Brain microvascular endothelial cell (primary cell): Measurements from ENCODE around the gene HLA-DRA.
"Not testable (repeated sequence)": the region's sequence is repeated elsewhere in the genome, so short reads cannot be mapped to it uniquely, and the experiment has no call there.

ENCODE experiments used
- DNase-seq: peaks from one replicate; pipeline ENCODE4 v3.0.0-alpha.2; 2020
- H3K27ac ChIP-seq: fragments of 250-450 bp; sonication (Bioruptor Pico); 2 replicates; pipeline ENCODE4 v1.5.1; 2020; ENCODE audit warnings: mild to moderate bottlenecking, moderate library complexity
- H3K27me3 ChIP-seq: fragments of 250-450 bp; sonication (Bioruptor Pico); replicated peaks from 2 replicates; pipeline ENCODE4 v1.5.1; 2020; ENCODE audit warnings: mild to moderate bottlenecking
- H3K36me3 ChIP-seq: fragments of 250-450 bp; sonication (Bioruptor Pico); replicated peaks from 2 replicates; pipeline ENCODE4 v1.5.1; 2020; ENCODE audit warnings: mild to moderate bottlenecking
- H3K4me3 ChIP-seq: 2 replicates; pipeline ENCODE4 v1.5.1; 2011; ENCODE audit warnings: low read depth, mild to moderate bottlenecking, control low read depth, low read length, moderate library complexity
- in situ Hi-C: cut with HindIII; loops from 2 replicates; pipeline ENCODE4 v1.10.0; 2017; ENCODE audit warnings: low sequenced_read_pairs, low pct_ligation_motif_present
- TF ChIP-seq, protein P1 (sequence below): IDR thresholded peaks from 2 replicates; pipeline ENCODE4 v1.5.1; 2011; ENCODE audit warnings: low read depth, mild to moderate bottlenecking, moderate library complexity, low read length, control low read depth, inconsistent platforms; ENCODE audit errors: missing control alignments

HLA-DRA gene

DNA sequence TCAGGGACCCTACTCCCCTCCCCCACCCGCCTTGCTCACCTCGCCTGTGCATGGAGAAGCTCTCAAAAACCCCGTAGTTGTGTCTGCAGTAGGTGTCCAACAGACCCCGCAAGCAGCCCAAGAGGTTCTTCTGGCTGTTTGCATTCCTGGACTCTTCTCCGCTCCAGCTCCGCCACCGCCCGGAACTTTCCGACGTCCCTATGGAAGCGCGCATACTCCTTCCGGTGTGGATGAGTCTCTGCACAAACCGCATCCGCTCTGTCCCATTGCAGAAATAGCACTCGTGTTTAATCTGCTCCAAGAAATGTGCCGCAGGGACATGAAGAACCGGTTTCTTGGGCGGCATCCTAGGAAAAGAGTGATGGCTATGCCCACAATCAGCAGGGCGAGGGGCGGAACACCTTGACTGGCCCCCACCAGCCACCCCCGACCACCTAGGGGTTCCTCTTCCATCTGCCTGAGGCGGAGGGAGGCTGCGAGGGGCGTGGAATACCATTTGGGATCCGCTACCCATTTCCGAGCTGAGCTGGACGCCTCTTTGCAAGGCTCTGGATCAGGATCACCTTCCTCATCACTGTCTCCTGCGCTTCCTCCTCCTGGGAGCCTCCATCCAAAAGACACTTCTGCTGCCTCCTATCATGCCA is 20.2 kb downstream of the HLA-DRA start:
- TF ChIP-seq, protein P1, sequence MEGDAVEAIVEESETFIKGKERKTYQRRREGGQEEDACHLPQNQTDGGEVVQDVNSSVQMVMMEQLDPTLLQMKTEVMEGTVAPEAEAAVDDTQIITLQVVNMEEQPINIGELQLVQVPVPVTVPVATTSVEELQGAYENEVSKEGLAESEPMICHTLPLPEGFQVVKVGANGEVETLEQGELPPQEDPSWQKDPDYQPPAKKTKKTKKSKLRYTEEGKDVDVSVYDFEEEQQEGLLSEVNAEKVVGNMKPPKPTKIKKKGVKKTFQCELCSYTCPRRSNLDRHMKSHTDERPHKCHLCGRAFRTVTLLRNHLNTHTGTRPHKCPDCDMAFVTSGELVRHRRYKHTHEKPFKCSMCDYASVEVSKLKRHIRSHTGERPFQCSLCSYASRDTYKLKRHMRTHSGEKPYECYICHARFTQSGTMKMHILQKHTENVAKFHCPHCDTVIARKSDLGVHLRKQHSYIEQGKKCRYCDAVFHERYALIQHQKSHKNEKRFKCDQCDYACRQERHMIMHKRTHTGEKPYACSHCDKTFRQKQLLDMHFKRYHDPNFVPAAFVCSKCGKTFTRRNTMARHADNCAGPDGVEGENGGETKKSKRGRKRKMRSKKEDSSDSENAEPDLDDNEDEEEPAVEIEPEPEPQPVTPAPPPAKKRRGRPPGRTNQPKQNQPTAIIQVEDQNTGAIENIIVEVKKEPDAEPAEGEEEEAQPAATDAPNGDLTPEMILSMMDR = no peak
- Histone ChIP-seq H3K36me3 (no peaks in the 10 kb centered on the region), H3K4me3 (no peak overlapping the region), H3K27me3 (no peaks in the 10 kb centered on the region), H3K27ac (no peak overlapping the region)
- in situ Hi-C loops = no loop called here
- no peak for DNase-seq

DNA sequence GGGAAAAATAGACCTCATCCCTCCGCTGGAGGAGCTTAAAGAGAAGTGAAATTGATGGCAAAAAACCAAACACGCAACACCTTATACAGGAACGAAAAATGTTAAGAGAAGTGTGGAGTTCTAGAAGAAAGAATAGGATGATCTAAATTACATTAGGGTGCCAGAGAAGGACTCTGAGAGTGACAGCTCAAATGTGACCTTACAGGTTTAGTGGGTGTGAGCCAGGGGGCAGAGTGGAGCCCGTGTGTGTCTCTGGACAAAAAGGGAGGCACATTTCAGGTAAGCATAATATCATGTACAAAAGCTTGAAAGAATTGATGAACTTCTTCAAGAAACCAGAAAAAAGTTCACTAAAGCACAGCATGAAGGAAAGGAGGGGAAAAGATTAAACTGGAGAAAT is 20.8 kb downstream of the HLA-DRA start:
- Histone ChIP-seq H3K36me3 (no peaks in the 10 kb centered on the region), H3K27ac (no peak overlapping the region), H3K4me3 (no peak overlapping the region), H3K27me3 (no peaks in the 10 kb centered on the region)
- in situ Hi-C loops = no loop called here
- no peak for DNase-seq
- TF ChIP-seq, protein P1 = no peak

DNA sequence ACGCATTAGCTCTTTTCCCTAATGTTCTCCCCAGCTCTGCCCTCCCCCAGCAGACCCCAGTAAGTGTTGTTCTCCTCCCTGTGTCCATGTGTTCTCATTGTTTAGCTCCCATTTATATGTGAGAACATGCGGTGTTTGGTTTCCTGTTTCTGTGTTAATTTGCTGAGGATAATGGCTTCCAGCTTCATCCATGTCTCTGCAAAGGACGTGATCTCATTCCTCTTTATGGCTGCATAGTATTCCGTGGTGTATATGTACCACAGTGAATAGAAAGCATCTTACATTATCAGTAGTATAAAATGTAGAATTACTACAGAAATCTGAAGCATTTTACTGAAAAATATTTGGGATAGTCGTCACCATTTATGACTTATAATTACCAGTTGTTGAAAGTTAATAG is 21.8 kb downstream of the HLA-DRA start:
- in situ Hi-C loops = no loop called here
- H3K27ac ChIP-seq = no peak overlapping the region

DNA sequence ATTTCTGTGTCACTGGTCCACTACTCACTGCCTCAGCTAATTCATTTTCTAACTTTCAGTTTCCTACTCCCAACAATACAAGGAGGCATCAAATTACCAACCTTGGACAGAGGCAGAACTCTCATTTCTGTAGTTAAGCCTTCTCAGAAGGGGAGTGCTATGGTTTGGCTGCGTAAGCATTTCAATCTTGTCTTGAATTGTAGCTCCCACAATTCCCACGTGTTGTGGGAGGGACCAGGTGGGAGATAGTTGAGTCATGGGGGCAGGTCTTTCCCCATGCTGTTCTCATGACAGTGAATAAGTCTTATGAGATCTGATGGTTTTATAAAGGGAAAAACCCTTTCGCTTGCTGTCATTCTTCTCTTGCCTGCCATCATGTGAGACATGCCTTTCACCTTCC is 22.9 kb downstream of the HLA-DRA start:
- in situ Hi-C loops = no loop called here
- Histone ChIP-seq H3K27me3 (no peaks in the 10 kb centered on the region), H3K4me3 (no peak overlapping the region), H3K36me3 (no peaks in the 10 kb centered on the region), H3K27ac (no peak overlapping the region)
- TF ChIP-seq, protein P1 = no peak
- no peak for DNase-seq

More for the DNA sequence above, 21.8 kb downstream of the HLA-DRA start:
- no peak for DNase-seq
- TF ChIP-seq, protein P1 = no peak
- no peak overlapping the region for H3K4me3 ChIP-seq
- H3K27me3 ChIP-seq = no peaks in the 10 kb centered on the region
- no peaks in the 10 kb centered on the region for H3K36me3 ChIP-seq

DNA sequence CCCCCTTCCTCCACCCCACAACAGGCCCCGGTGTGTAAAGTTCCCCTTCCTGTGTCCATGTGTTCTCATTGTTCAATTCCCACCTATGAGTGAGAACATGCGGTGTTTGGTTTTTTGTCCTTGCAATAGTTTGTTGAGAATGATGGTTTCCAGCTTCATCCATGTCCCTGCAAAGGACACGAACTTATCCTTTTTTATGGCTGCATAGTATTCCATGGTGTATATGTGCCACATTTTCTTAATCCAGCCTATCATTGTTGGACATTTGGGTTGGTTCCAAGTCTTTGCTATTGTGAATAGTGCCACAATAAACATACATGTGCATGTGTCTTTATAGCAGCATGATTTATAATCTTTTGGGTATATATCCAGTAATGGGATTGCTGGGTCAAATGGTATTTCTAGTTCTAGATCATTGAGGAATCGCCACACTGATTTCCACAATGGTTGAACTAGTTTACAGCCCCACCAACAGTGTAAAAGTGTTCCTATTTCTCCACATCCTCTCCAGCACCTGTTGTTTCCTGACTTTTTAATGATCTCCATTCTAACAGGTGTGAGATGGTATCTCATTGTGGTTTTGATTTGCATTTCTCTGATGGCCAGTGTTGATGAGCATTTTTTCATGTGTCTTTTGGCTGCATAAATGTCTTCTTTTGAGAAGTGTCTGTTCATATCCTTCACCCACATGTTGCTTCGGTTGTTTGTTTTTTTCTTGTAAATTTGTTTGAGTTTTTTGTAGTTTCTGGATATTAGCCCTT is 28.2 kb downstream of the HLA-DRA start:
- H3K36me3 ChIP-seq, DNase-seq, H3K27ac ChIP-seq, H3K4me3 ChIP-seq, H3K27me3 ChIP-seq, in situ Hi-C loops: not testable (repeated sequence)

DNA sequence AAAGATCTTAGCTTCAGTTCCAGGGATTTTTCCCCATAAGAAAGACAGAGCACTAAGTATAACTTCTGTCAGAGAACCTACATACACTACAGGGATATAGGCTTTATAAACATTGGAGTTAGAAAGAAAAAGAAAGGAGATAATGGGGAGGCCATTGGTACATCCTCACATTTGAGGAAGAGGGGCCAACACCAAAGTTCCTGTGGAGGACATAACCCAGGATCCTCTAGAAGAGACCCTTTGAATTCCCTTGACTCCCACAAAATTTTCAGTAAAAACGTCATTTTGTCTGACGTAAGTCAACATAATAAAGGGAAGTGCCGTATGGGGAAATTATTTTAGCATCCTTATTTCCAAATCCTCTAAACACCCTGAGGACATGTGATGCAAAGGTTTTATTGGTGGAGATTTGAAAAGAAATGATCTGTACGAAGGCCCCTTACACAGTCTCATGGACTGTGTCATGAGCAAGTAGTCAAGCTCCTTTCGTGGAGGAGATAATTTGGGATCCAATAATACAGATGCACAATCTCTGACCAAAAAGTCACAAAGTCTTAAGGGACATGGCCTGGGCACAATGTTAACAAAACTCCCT is 33.2 kb downstream of the HLA-DRA start:
- DNase-seq = no peak
- in situ Hi-C loops = no loop called here
- no peak overlapping the region for H3K4me3 ChIP-seq
- H3K36me3 ChIP-seq = no peaks in the 10 kb centered on the region
- H3K27me3 ChIP-seq = no peaks in the 10 kb centered on the region
- TF ChIP-seq, protein P1 = no peak
- H3K27ac ChIP-seq = no peak overlapping the region

DNA sequence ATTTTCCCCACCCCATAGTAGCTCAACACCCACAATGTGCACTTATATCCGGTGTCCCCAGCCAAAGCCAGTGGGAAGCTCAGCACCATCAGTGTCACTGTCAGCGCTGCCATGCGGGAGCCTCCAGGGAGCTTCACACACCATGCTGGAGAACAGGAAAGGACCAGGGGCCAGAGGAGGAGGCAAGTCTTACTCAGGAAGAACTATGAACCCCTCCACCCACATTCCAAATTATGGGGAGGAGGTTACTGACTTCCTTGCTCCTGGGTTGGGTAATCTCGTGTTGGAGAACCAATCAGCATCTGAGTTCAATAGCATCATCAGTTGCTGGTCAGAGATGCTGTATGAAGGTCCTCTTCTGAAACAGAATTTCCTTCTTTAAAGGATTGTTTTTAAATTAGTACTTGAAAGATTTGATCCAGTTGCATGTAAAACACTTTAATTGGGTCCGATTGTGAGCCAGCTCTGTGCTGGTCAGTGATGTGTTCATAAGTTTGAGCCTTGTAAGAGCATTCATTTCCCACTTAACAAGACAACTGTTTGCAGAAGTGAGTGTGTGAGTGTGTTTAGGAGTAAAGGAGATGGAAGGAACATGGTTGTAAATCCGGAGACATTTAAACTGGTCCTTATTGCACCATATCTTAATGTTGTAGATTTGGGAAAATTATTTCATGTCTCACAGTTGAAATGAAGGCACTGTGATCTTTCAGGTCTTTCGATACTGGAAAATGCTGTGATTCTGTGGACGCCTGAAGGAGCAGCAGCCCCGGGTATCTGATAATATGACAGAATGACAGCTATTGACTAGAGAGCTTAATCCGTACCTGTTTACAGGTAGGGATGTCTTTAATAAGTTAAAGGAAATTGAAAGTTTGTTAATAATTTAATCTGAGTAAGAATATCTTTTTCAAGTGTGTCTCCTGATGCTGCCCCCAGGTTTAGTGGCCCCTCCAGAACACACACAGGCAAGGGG is 34.0 kb downstream of the HLA-DRA start:
- H3K27me3 ChIP-seq, H3K4me3 ChIP-seq, DNase-seq, in situ Hi-C loops, H3K27ac ChIP-seq, H3K36me3 ChIP-seq: not testable (repeated sequence)
